Measurements from ENCODE around the gene SLC47A1.

The SLC47A1 gene, protein sequence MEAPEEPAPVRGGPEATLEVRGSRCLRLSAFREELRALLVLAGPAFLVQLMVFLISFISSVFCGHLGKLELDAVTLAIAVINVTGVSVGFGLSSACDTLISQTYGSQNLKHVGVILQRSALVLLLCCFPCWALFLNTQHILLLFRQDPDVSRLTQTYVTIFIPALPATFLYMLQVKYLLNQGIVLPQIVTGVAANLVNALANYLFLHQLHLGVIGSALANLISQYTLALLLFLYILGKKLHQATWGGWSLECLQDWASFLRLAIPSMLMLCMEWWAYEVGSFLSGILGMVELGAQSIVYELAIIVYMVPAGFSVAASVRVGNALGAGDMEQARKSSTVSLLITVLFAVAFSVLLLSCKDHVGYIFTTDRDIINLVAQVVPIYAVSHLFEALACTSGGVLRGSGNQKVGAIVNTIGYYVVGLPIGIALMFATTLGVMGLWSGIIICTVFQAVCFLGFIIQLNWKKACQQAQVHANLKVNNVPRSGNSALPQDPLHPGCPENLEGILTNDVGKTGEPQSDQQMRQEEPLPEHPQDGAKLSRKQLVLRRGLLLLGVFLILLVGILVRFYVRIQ

GRCh38 chr17:19533718-19534561, at the start of gene SLC47A1:
TSS of gene SLC47A1 (plus strand) at chr17:19533854. CDS start at chr17:19533940, 86 bp downstream.
- DNase-seq (ENCODE audit: insufficient read length, low spot score) (no peak), FAIRE-seq (no peak)
- TF ChIP-seq, protein P1, sequence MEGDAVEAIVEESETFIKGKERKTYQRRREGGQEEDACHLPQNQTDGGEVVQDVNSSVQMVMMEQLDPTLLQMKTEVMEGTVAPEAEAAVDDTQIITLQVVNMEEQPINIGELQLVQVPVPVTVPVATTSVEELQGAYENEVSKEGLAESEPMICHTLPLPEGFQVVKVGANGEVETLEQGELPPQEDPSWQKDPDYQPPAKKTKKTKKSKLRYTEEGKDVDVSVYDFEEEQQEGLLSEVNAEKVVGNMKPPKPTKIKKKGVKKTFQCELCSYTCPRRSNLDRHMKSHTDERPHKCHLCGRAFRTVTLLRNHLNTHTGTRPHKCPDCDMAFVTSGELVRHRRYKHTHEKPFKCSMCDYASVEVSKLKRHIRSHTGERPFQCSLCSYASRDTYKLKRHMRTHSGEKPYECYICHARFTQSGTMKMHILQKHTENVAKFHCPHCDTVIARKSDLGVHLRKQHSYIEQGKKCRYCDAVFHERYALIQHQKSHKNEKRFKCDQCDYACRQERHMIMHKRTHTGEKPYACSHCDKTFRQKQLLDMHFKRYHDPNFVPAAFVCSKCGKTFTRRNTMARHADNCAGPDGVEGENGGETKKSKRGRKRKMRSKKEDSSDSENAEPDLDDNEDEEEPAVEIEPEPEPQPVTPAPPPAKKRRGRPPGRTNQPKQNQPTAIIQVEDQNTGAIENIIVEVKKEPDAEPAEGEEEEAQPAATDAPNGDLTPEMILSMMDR (IDR thresholded peaks at IDR 0.05; ENCODE audit: insufficient read depth, missing control alignments), result no peak

DNA sequence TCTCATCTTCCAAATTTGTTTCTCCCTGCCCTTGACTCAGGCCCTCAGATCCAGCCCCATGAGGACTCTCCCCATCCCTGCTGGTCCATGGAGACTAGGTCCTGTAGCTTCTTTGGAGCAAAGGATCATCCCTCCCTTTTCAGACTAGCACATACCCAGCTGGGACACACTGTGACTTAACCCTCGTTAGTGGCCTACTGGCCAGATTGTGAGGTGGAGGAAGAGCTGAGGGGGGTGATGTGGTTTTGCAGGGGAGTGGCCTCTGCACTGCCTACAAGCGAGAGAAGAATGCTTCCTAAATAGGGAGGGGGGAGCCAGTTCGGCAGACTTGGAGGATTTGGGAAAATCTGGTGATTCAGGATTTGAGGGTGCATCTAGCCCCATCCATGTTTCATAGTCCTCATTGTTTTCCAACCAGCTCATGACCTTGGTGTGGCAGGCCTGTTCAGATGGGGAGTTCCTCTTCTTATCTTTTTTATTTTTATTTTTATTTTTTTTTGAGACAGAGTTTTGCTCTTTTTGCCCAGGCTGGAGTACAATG, 47.8 kb upstream of the SLC47A1 start:
- FAIRE-seq (no peak), DNase-seq (ENCODE audit: insufficient read length, low spot score) (no peak)
- TF ChIP-seq, protein P1 (IDR thresholded peaks at IDR 0.05; ENCODE audit: insufficient read depth, missing control alignments), result no peak

DNA sequence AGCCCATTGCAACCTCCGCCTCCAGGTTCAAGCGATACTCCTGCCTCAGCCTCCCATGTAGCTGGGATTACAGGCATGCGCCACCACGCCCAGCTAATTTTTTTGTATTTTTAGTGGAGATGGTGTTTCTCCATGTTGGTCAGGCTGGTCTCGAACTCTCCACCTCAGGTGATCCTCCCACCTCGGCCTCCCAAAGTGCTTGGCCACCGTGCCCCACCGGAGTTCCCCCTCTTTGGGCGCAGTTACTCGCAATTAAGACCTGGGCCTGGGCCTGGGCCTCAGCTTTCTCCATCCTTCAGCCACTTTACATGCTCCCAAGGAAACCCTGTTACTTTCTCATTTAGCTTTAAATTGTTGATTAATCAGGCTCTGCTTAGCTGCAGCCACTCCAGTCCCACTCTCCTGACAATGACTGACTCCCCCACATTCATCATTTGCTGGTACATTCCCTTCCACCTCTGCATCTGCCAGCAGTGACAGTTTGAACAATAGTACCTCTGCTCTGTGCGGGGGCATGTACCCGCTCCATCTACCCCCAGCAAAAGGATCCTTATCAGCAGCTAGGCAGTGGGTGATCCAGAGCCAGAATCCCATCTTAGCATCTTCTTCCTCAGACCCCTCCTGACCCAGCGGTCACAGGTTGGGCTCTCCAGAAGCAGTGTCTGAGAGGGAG, 47.2 kb upstream of the SLC47A1 start:
- no peak for DNase-seq (ENCODE audit: insufficient read length, low spot score)
- TF ChIP-seq, protein P1 (IDR thresholded peaks at IDR 0.05; ENCODE audit: insufficient read depth, missing control alignments), result no peak
- no peak for FAIRE-seq

DNA sequence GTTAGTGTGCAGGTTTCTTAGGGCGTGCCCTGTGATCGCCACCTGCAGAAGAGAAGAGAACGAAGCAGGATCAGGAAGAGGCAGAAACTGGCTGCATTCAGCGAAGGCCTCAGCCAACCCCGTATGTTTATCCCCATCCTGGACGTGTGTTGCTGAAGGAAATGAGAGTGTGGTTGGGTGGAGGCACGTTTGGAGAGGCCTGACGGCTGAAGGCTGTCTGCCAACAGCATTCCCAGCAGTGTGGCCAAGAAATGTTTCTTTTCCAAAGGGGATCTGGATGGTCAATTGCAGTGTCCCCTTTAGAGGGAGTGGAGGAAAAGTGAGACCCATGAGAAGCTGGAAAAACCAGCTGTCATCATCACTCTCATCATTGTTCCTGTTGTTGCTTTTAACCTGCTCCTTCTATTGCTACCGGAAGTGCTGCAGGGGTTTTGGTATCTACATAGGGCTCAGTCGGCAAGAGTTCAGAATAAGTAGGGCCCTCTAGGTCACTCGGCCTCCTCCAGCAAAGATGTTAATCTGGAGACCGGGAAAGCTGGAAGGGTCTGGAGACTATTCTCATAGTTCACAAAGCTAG, 46.5 kb upstream of the SLC47A1 start:
- TF ChIP-seq, protein P1 (IDR thresholded peaks at IDR 0.05; ENCODE audit: insufficient read depth, missing control alignments), result no peak
- no peak for DNase-seq (ENCODE audit: insufficient read length, low spot score)
- no peak for FAIRE-seq

- TF ChIP-seq, protein P1 (IDR thresholded peaks at IDR 0.05; ENCODE audit: insufficient read depth, missing control alignments), result no peak
- FAIRE-seq (no peak), DNase-seq (ENCODE audit: insufficient read length, low spot score) (no peak)
Observed at GRCh38 chr17:19492141-19492540, 41.5 kb upstream of the SLC47A1 start.

All from D721Med (cell line).